Psoas muscle (tissue), 8 donors: ENCODE data around the gene E2F3. TPM values are rescaled to one million over a fixed set of nuclear protein-coding genes. Genes with fewer than 3 reads are reported as not detected.
A peak's percentile ranks its signal among the peaks of the same experiment; 100 is the strongest.

ENCODE experiments used
- ATAC-seq, 4 donors: fragments of 200-7000 bp; cut with Tn5 transposase; one replicate each; pipeline ENCODE4 v1.9.1; 2020; ENCODE audit warnings: moderate library complexity in 3 of 4, mild to moderate bottlenecking in 2 of 4
- DNase-seq, 2 donors: peaks; one replicate each; pipeline ENCODE4 v3.0.0-alpha.2; 2020
- H3K27ac ChIP-seq: fragments of 200-600 bp; one replicate; pipeline ENCODE4 v1.8.0; 2022
- H3K27me3 ChIP-seq, 3 donors: fragments of 200-600 bp in 1 of 3; one replicate each; pipeline versions ENCODE4 v1.6.1 to v1.8.0; 2013 to 2022; ENCODE audit warnings: low read length in 2 of 3, mild to moderate bottlenecking in 2 of 3, moderate library complexity in 1 of 3; ENCODE audit not compliant: insufficient read depth in 3 of 3
- H3K36me3 ChIP-seq, 2 donors: fragments of 200-600 bp in 1 of 2; one replicate each; pipeline versions ENCODE4 v1.6.1 to v1.8.0; 2013 to 2022; ENCODE audit warnings: low read depth in 1 of 2, mild to moderate bottlenecking in 1 of 2, moderate library complexity in 1 of 2; ENCODE audit not compliant: insufficient read depth in 1 of 2
- H3K4me1 ChIP-seq: fragments of 200-600 bp; one replicate; pipeline ENCODE4 v1.8.0; 2022
- H3K4me3 ChIP-seq: fragments of 200-600 bp; one replicate; pipeline ENCODE4 v1.8.0; 2022; ENCODE audit warnings: mild to moderate bottlenecking
- H3K9me3 ChIP-seq: fragments of 200-600 bp; one replicate; pipeline ENCODE4 v1.8.0; 2022
- CTCF ChIP-seq: fragments of 200-600 bp; IDR thresholded peaks from one replicate; pipeline ENCODE4 v1.8.0; 2022; ENCODE audit warnings: antibody characterized with exemption
- WGBS, 3 donors: extraction: QIAGEN DNeasy Blood & Tissue Kit; methylation state at CpG; one replicate each; pipeline versions ENCODE4 v1.1.6 to v1.1.7; 2013; 5-methylcytosine and 5-hydroxymethylcytosine counted together
- intact Hi-C, 2 donors: fragments of 100-400 bp; cut with DNase I; formaldehyde crosslinking; loops; one replicate each; pipeline versions ENCODE4 v1.11.0 to v1.14.2; 2022
- polyA plus RNA-seq, 3 donors: library from polyadenylated mRNA; stranded (reverse); fragments of 200-250 nt; gene quantifications; one replicate each; pipeline ENCODE4 v1.2.3, GENCODE V29; 2013
- total RNA-seq, 4 donors: library from RNA; stranded (reverse); fragmentation: NEBNext Ultra II Directional in 2 of 4; extraction: Animal tissue kit (Norgen Biotek cat#: 25700) in 2 of 4; gene quantifications; one replicate each; pipeline versions ENCODE4 v1.2.1 to v1.2.4, GENCODE V29; 2021 to 2023
- donor health status: healthy with polysubstance abuse.
- donor health status: DM: no; HTN: no; CAD: no; lungs with moderate emphysema.
- donor health status: Bipolar disorder and iron deficiency.
- donor health status: healthy.
- donor health status: DM: yes; HTN: yes; CAD: no.
- donor health status: DM: no; HTN: no; CAD: no.
- donor health status: DM: no; HTN: no; CAD: no.
- donor health status: DM: yes; HTN: yes; CAD: no.

The E2F3 gene
- total and polyA plus RNA-seq, 7 donors: 4.8 to 16.8 (median 15.3) TPM

- DNase-seq (no peak), ATAC-seq (no peak)
- no peaks in the 10 kb centered on the region for H3K4me1 ChIP-seq
- H3K9me3 ChIP-seq: no peaks in the 10 kb centered on the region
- no peaks in the 10 kb centered on the region for H3K36me3 ChIP-seq
- WGBS, 3 donors: 66 to 71% (median 66%) methylated on average over 2 of the region's 2 CpGs
- no peak overlapping the region for H3K4me3 ChIP-seq
- H3K27me3 ChIP-seq: no peaks in the 10 kb centered on the region
- no peak overlapping the region for H3K27ac ChIP-seq
- intact Hi-C loops: no loop called here
- no peak for TF ChIP-seq CTCF
These were observed 12.6 kb upstream of the E2F3 start for GRCh38 chr6:20389066-20389465.

DNA sequence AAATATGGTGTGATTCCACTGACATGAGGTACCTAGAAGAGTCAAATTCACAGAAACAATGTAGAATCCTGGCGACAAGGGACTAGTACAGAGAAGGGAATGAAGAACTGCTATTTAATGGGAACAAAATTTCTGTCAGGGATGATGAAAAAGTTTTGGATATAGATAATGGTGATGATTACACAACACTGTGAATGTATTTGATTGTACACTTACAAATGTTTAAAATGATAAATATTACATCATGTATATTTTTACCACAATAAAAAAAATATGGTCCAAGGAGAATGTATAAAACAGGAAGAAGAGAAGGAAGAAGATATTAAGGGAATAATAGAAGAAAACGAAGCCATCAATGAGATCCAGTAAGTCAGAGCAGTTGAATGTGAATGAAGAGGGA is 8.4 kb upstream of the E2F3 start:
- H3K27me3 ChIP-seq: no peaks in the 10 kb centered on the region
- H3K36me3 ChIP-seq: no peaks in the 10 kb centered on the region
- 88 to 95% (median 93%) methylated on average over 2 of the region's 2 CpGs for WGBS, 3 donors
- no peaks in the 10 kb centered on the region for H3K4me1 ChIP-seq
- DNase-seq (no peak), ATAC-seq (no peak)
- H3K4me3 ChIP-seq: no peak overlapping the region
- no peak overlapping the region for H3K27ac ChIP-seq
- intact Hi-C loops: no loop called here
- no peaks in the 10 kb centered on the region for H3K9me3 ChIP-seq
- TF ChIP-seq CTCF: no peak

DNA sequence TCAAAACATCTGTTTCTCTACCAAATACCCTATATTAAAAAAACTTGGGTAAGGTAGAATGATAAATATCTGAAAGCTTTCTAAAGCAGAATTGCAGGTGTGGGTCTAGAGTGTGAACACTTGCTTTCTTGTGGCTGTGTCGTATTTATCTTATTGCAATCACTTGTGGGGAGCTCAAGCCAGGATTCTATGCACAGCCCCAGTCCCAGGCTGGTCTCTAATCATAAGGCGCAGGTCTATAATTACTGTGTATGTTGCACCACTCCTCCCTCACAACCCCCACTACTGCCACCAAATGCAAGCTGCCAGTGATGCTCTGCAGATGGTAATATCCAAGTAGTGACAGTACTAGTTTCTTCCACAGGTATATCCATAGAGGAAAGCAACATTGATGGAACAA is 2.2 kb upstream of the E2F3 start:
- ATAC-seq (no peak), DNase-seq (no peak)
- Histone ChIP-seq H3K27ac (no peak overlapping the region), H3K4me3 (no peak overlapping the region), H3K4me1 (peaks cover 9% of the 10 kb centered on the region), H3K9me3 (no peaks in the 10 kb centered on the region), H3K27me3 (no peaks in the 10 kb centered on the region), H3K36me3 (no peaks in the 10 kb centered on the region)
- 94 to 98% (median 97%) methylated on average over 2 of the region's 2 CpGs for WGBS, 3 donors
- intact Hi-C loops: loop anchor here in 1 of 2 donors (5.0 kb wide), 1 partner anchor 107 kb away; no protein-coding TSS in a partner anchor
- TF ChIP-seq CTCF: no peak

DNA sequence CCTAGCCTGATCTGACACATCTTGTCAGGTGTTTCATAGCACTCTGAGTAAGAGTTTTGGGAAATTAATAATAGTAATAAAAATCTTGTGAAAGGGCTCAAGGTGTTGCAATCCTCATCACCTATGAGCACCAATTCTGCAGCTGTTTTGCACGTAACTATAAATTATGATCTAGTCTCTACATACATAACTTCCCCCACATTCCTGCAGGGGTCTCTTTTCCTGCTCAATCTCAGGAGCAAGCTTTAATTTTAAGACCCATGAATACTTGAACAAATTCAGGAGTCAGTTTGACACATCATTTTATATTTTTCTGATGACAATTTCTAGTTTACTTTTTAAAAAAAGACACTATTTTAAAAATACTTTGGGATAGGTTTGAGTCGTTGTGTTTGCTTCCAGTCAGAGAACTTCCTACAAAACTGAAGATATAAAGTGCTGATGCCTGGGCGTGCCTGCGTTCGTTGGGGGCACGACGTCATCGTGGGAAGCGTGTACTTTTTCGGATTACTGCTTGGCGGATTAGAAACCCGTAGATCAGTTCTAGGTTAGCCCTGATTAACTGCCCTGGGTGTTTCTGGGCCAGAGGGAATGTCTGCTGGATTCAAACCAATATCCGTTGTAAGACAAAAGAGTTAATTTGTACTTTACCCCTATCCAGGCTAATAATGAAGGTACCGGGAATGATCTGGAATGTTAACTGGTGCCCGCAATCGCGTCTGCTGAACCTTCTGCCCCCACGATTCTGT is 1.0 kb upstream of the E2F3 start:
- Histone ChIP-seq H3K9me3 (no peaks in the 10 kb centered on the region), H3K4me1 (peaks cover 9% of the 10 kb centered on the region), H3K27ac (peak overlapping the region; percentile 93), H3K4me3 (peak overlapping the region; percentile 84), H3K36me3 (no peaks in the 10 kb centered on the region), H3K27me3 (no peaks in the 10 kb centered on the region)
- peak; percentile 42 for TF ChIP-seq CTCF
- WGBS, 3 donors: 0 to 1% (median 1%) methylated on average over 18 of the region's 18 CpGs
- ATAC-seq (peak in 2 of 4 donors; percentile 1 to 9), DNase-seq (peak; percentile 46 to 57)
- intact Hi-C loops: loop anchor here (5.0 kb wide), 2 partner anchors 108 to 132 kb away; partner anchors contain the start of gene CDKAL1 (in 2 of the 2)

DNA sequence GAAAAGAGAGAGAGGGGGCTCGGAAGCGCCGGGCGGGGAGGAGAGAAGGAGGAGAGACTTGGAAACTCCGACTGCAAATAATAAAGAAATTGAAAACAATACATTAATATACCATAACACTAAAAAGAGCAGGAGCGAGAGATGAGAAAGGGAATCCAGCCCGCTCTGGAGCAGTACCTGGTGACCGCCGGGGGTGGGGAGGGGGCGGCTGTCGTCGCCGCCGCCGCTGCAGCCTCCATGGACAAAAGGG is 338 bp downstream of the E2F3 start:
- no peaks in the 10 kb centered on the region for H3K9me3 ChIP-seq
- H3K4me1 ChIP-seq: peaks cover 9% of the 10 kb centered on the region
- H3K27ac ChIP-seq: peak overlapping the region; percentile 87
- 0% methylated on average over 6 to 15 of the region's 15 CpGs for WGBS, 3 donors
- peak overlapping the region; percentile 84 for H3K4me3 ChIP-seq
- H3K27me3 ChIP-seq: no peaks in the 10 kb centered on the region
- peaks cover 0 to 8% of the 10 kb centered on the region in 2 donors for H3K36me3 ChIP-seq
- ATAC-seq: no peak
- intact Hi-C loops: loop anchor here (5.0 kb wide), 2 partner anchors 110 to 130 kb away; partner anchors contain the start of gene CDKAL1 (in 2 of the 2)
- DNase-seq: no peak
- no peak for TF ChIP-seq CTCF
